Right lobe of liver (tissue), 6 donors: ENCODE data around the gene NR1D1. TPM values are rescaled to one million over a fixed set of nuclear protein-coding genes. Genes with fewer than 3 reads are reported as not detected.

Experiments
- ATAC-seq, 4 donors: fragments of 200-7000 bp; cut with Tn5 transposase; one replicate each; pipeline ENCODE4 v1.9.1; 2020; ENCODE audit warnings: mild to moderate bottlenecking in 4 of 4, moderate library complexity in 4 of 4
- DNase-seq, 3 donors: peaks; one replicate each; pipeline ENCODE4 v3.0.0-alpha.2; 2020
- H3K27ac ChIP-seq, 3 donors: fragments of 200-600 bp; one replicate each; pipeline ENCODE4 v1.8.0; 2022
- H3K27me3 ChIP-seq, 2 donors: fragments of 200-600 bp; one replicate each; pipeline ENCODE4 v1.8.0; 2022
- H3K36me3 ChIP-seq, 4 donors: fragments of 200-600 bp; sonication (generic) in 1 of 4; one replicate each; pipeline versions ENCODE4 v1.5.1 to v1.8.0; 2017 to 2022; ENCODE audit warnings: control low read depth in 1 of 4
- H3K4me1 ChIP-seq, 4 donors: fragments of 200-600 bp; sonication (generic) in 1 of 4; one replicate each; pipeline versions ENCODE4 v1.5.1 to v1.8.0; 2017 to 2022; ENCODE audit warnings: control low read depth in 1 of 4
- H3K4me3 ChIP-seq, 3 donors: fragments of 200-600 bp; one replicate each; pipeline ENCODE4 v1.8.0; 2022
- H3K9me3 ChIP-seq, 4 donors: fragments of 200-600 bp; sonication (generic) in 1 of 4; one replicate each; pipeline versions ENCODE4 v1.5.1 to v1.8.0; 2017 to 2022; ENCODE audit warnings: control low read depth in 1 of 4
- POLR2A ChIP-seq: fragments of 450-650 bp; IDR thresholded peaks from one replicate; pipeline ENCODE4 v1.6.1; 2017; ENCODE audit warnings: antibody characterized with exemption, mild to moderate bottlenecking
- WGBS: methylation state at CpG from one replicate; pipeline ENCODE4 v1.1.6; 2018; ENCODE audit warnings: low coverage, low lambda C conversion rate; ENCODE audit not compliant: insufficient coverage; ENCODE audit errors: missing lambda C conversion rate; 5-methylcytosine and 5-hydroxymethylcytosine counted together
- intact Hi-C, 2 donors: fragments of 100-400 bp; cut with DNase I; formaldehyde crosslinking; loops; one replicate each; pipeline versions ENCODE4 v1.11.2 to v1.14.1; 2022
- total RNA-seq, 6 experiments: library from RNA; depleted of rRNA in 2 of 6; stranded (reverse); fragments of >200 nt in 2 of 6; fragmentation: NEBNext Ultra II Directional in 3 of 6; extraction: Animal tissue kit (Norgen Biotek cat#: 25700) in 3 of 6; gene quantifications; one replicate each; pipeline versions ENCODE4 v1.1.0 to v1.2.4, GENCODE V29; 2016 to 2023
- TF ChIP-seq, protein P1 (sequence below), 4 donors: fragments of 200-600 bp in 3 of 4; fragments of 450-650 bp in 1 of 4; IDR thresholded peaks; one replicate each; pipeline versions ENCODE4 v1.5.1 to v1.8.0; 2016 to 2022; ENCODE audit warnings: antibody characterized with exemption in 4 of 4, mild to moderate bottlenecking in 2 of 4
- donor health status: DM: no; HTN: yes; CAD: no.
- donor health status: DM: no; HTN: no; CAD: no.
- donor health status: DM: no; HTN: no; CAD: no.
- donor health status: DM: no; HTN: yes; CAD: no.
- donor health status: DM: no; HTN: yes; CAD: no.

NR1D1 gene
- total RNA-seq, 6 experiments from 2014 or later: 6.9 to 29.8 (median 16.0) TPM

DNA sequence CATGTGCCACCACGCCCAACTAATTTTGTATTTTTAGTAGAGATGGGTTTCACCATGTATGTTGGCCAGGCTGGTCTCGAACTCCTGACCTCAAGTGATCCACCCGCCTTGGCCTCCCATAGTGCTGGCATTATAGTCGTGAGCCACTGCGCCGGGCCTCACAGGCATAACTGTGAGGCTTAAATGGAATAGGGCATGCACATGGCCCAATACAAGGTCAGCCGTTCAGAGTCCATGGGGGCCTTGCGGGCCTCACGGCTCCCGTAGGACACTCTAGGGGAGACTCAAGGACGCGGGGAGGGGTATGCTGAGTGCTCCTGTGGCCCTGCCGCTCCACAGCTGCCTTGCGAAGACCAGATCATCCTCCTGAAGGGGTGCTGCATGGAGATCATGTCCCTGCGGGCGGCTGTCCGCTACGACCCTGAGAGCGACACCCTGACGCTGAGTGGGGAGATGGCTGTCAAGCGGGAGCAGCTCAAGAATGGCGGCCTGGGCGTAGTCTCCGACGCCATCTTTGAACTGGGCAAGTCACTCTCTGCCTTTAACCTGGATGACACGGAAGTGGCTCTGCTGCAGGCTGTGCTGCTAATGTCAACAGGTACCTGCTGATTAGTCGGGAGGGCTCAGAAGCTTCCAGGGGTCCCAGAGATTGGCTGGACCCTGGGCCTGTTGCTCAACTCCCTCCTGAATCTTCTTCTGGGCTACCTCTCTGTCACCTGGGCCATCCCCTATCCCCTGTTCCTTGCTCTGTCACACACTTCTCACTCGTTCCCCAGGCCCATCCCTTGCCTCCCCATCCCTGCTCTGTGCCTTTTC is 12.3 kb downstream of the NR1D1 start:
- peaks cover 0 to 21% (median 2%) of the 10 kb centered on the region in 4 donors for H3K36me3 ChIP-seq
- DNase-seq (no peak), ATAC-seq (no peak)
- H3K4me3 ChIP-seq: no peak overlapping the region
- intact Hi-C loops: loop anchor here in 1 of 2 donors (10.0 kb wide), 1 partner anchor 73 kb away; the partner anchor contains the start of gene CSF3
- no peaks in the 10 kb centered on the region for H3K27me3 ChIP-seq
- H3K4me1 ChIP-seq: no peaks in the 10 kb centered on the region
- WGBS: 81% methylated on average over 2 of the region's 28 CpGs
- TF ChIP-seq, protein P1, sequence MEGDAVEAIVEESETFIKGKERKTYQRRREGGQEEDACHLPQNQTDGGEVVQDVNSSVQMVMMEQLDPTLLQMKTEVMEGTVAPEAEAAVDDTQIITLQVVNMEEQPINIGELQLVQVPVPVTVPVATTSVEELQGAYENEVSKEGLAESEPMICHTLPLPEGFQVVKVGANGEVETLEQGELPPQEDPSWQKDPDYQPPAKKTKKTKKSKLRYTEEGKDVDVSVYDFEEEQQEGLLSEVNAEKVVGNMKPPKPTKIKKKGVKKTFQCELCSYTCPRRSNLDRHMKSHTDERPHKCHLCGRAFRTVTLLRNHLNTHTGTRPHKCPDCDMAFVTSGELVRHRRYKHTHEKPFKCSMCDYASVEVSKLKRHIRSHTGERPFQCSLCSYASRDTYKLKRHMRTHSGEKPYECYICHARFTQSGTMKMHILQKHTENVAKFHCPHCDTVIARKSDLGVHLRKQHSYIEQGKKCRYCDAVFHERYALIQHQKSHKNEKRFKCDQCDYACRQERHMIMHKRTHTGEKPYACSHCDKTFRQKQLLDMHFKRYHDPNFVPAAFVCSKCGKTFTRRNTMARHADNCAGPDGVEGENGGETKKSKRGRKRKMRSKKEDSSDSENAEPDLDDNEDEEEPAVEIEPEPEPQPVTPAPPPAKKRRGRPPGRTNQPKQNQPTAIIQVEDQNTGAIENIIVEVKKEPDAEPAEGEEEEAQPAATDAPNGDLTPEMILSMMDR (IDR thresholded peaks at IDR 0.05): no peak
- no peak for TF ChIP-seq POLR2A
- H3K27ac ChIP-seq: no peak overlapping the region
- no peaks in the 10 kb centered on the region for H3K9me3 ChIP-seq

DNA sequence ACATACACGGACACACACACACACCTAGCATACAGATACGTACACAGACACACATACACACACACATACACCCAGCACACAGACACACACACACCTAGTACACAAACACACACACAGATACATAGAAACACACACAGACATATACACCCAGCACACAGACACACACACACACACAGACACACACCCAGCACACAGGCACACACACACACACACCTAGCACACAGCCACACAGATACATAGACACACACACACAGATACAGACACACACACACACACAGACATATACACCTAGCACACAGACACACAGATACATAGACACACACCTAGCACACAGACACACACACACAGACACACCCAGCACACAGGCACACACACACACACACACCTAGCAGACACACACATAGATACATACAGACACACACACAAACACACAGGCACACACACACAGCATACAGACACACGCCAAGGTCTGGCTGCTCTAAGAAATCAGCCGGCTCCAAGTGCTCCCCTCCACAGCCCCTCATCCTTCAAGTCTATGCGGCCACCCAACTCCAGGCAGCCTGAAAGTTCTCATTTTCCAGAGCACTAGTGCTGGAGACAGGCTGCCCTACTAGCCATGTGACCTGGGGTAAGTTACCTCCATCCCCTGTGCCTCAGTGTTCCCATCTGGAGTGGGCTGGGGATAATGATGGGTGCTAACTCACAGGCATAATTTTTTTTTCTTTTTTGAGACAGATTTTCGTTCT is 13.2 kb downstream of the NR1D1 start:
- ATAC-seq (no peak), DNase-seq (no peak)
- Histone ChIP-seq H3K4me3 (no peak overlapping the region), H3K27ac (no peak overlapping the region), H3K9me3 (no peaks in the 10 kb centered on the region), H3K4me1 (no peaks in the 10 kb centered on the region), H3K27me3 (no peaks in the 10 kb centered on the region), H3K36me3 (peaks cover 0 to 16% (median 0%) of the 10 kb centered on the region in 4 donors)
- intact Hi-C loops: loop anchor here in 1 of 2 donors (10.0 kb wide), 1 partner anchor 72 kb away; the partner anchor contains the start of gene CSF3
- WGBS: 68% methylated on average over 6 of the region's 6 CpGs
- TF ChIP-seq, protein P1 (IDR thresholded peaks at IDR 0.05): no peak
- TF ChIP-seq POLR2A: no peak

DNA sequence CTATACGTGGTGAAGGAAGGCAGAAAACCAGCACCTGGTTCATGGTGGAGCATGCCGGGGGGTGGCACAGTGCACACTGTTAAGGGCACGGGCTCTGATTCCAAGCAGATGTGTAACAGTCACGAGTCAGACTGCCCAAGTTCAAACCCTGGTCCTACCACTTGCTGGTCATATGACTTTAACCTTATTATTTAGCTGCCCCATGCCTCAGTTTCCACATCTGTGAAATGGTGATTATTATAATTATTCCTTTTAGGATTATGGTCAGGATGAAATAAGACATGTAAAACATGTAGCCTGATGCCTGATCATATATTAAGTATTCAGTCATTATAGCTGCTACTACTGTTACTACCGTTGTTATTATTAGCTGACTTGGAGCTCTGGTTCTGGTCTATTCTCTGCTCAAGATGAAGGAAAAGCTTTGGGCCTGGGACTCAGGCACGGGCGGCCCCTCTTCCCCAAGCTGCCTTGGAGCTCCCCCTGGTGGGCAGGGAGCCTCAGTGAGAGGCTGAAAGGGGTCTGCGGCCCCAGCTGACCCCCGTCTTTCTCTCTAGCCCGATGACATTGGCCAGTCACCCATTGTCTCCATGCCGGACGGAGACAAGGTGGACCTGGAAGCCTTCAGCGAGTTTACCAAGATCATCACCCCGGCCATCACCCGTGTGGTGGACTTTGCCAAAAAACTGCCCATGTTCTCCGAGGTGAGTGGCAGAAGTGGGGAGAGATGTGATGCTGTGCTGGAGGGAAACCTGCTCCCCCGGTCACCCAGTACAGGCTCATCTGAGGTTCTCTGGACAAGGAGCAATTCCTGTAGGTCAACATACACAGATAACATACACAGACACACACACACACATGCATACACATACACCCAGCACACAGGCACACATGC is 14.0 kb downstream of the NR1D1 start:
- no peak overlapping the region for H3K4me3 ChIP-seq
- peak; percentile 58 to 73 (median 68) for ATAC-seq
- H3K9me3 ChIP-seq: no peaks in the 10 kb centered on the region
- DNase-seq: peak in 1 of 3 donors; percentile 63
- TF ChIP-seq POLR2A: no peak
- TF ChIP-seq, protein P1 (IDR thresholded peaks at IDR 0.05): peak; percentile 71 to 87 (median 82)
- H3K27ac ChIP-seq: no peak overlapping the region
- WGBS: 0% methylated on average over 1 of the region's 17 CpGs
- no peaks in the 10 kb centered on the region for H3K27me3 ChIP-seq
- H3K36me3 ChIP-seq: peaks cover 0 to 16% (median 0%) of the 10 kb centered on the region in 4 donors
- intact Hi-C loops: loop anchor here in 1 of 2 donors (10.0 kb wide), 1 partner anchor 72 kb away; the partner anchor contains the start of gene CSF3
- H3K4me1 ChIP-seq: no peaks in the 10 kb centered on the region

DNA sequence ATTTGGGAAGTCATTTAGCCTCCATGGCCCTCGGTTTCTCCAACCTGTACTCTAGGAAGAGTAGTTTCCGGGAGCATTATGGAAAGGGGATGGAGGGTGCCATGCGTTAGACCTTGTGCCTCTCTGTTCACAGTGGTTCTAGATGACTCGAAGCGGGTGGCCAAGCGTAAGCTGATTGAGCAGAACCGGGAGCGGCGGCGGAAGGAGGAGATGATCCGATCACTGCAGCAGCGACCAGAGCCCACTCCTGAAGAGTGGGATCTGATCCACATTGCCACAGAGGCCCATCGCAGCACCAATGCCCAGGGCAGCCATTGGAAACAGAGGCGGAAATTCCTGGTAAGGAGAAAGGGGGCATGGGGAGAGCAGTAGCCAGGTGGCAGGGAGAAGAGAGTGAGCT is 15.9 kb downstream of the NR1D1 start:
- Histone ChIP-seq H3K9me3 (no peaks in the 10 kb centered on the region), H3K27ac (no peak overlapping the region), H3K27me3 (no peaks in the 10 kb centered on the region), H3K36me3 (peaks cover 0 to 16% (median 0%) of the 10 kb centered on the region in 4 donors), H3K4me1 (no peaks in the 10 kb centered on the region), H3K4me3 (no peak overlapping the region)
- TF ChIP-seq, protein P1 (IDR thresholded peaks at IDR 0.05): no peak
- TF ChIP-seq POLR2A: no peak
- intact Hi-C loops: loop anchor here in 1 of 2 donors (10.0 kb wide), 1 partner anchor 70 kb away; the partner anchor contains the start of gene CSF3
- no peak for ATAC-seq
- 92% methylated on average over 11 of the region's 14 CpGs for WGBS
- no peak for DNase-seq
